Adrenal gland (tissue), 12 donors: ENCODE results near the gene MYEOV. TPM values are rescaled to one million over a fixed set of nuclear protein-coding genes. Genes with fewer than 3 reads are reported as not detected.

ENCODE experiments used
- DNase-seq, 7 donors: peaks; one replicate each; pipeline ENCODE4 v3.0.0-alpha.2; 2019 to 2020
- H3K27ac ChIP-seq, 5 donors: fragments of 200-600 bp; sonication (generic) in 4 of 5; 1 replicate in 3 of 5; 2 replicates in 2 of 5; pipeline versions ENCODE4 v1.5.1 to v1.8.0; 2016 to 2020; ENCODE audit warnings: mild to moderate bottlenecking in 1 of 5
- H3K27me3 ChIP-seq: fragments of 200-600 bp; 2 replicates; pipeline ENCODE4 v1.8.0; 2021
- H3K36me3 ChIP-seq, 2 donors: fragments of 200-600 bp; replicated peaks in 1 of 2; 1 replicate in 1 of 2; 2 replicates in 1 of 2; pipeline versions ENCODE4 v1.5.1 to v1.8.0; 2018 to 2022
- H3K4me1 ChIP-seq, 2 donors: fragments of 200-600 bp; replicated peaks in 1 of 2; 1 replicate in 1 of 2; 2 replicates in 1 of 2; pipeline versions ENCODE4 v1.5.1 to v1.8.0; 2018 to 2021
- H3K4me3 ChIP-seq, 4 donors: fragments of 200-600 bp; sonication (generic) in 3 of 4; one replicate each; pipeline ENCODE4 v1.5.1; 2016 to 2018
- H3K9me3 ChIP-seq, 3 donors: fragments of 200-600 bp; sonication (generic) in 1 of 3; replicated peaks in 1 of 3; 1 replicate in 2 of 3; 2 replicates in 1 of 3; pipeline versions ENCODE4 v1.5.1 to v1.8.0; 2016 to 2021
- CTCF ChIP-seq, 6 experiments: fragments of 450-650 bp in 4 of 6; fragments of 200-600 bp in 2 of 6; sonication (generic) in 1 of 6; IDR thresholded peaks; 1 replicate in 5 of 6; 2 replicates in 1 of 6; pipeline versions ENCODE4 v1.5.1 to v1.8.0; 2016 to 2021; ENCODE audit warnings: antibody characterized with exemption in 6 of 6, mild to moderate bottlenecking in 2 of 6, moderate library complexity in 1 of 6
- POLR2A ChIP-seq, 2 donors: fragments of 450-650 bp; IDR thresholded peaks; one replicate each; pipeline ENCODE4 v1.6.1; 2017; ENCODE audit warnings: antibody characterized with exemption in 2 of 2, mild to moderate bottlenecking in 2 of 2, moderate library complexity in 1 of 2
- WGBS, 4 donors: extraction: QIAGEN DNeasy Blood & Tissue Kit in 2 of 4; methylation state at CpG; one replicate each; pipeline versions ENCODE4 v1.1.5 to v1.1.7; 2013 to 2017; 5-methylcytosine and 5-hydroxymethylcytosine counted together
- intact Hi-C, 2 donors: fragments of 100-400 bp; cut with DNase I; formaldehyde crosslinking; loops; one replicate each; pipeline versions ENCODE4 v1.14.1 to v1.15.0; 2022 to 2023
- polyA plus RNA-seq, 3 donors: library from polyadenylated mRNA; stranded (reverse); fragments of 200-250 nt in 2 of 3; fragments of 350-450 nt in 1 of 3; fragmentation: Illumina TruSeq in 1 of 3; extraction: RNeasy Lipid Tissue Mini Kit (QIAGEN cat#74804) in 1 of 3; gene quantifications; one replicate each; pipeline ENCODE4 v1.2.3, GENCODE V29; 2013 to 2014
- total RNA-seq, 9 donors: library from RNA; depleted of rRNA in 4 of 9; stranded (reverse); fragments of >200 nt in 4 of 9; fragments of 120-200 nt in 1 of 9; fragmentation: NEBNext Ultra II Directional in 1 of 9; extraction: Animal tissue kit (Norgen Biotek cat#: 25700) in 1 of 9; gene quantifications; one replicate each; pipeline versions ENCODE4 v1.1.0 to v1.2.4, GENCODE V29; 2013 to 2023
- donor health status: healthy with polysubstance abuse.
- donor health status: Bipolar disorder and iron deficiency.
- donor health status: DM: yes; HTN: yes; CAD: no.
- donor health status: DM: no; HTN: no; CAD: no.
- donor health status: DM: no; HTN: no; CAD: no.
- donor health status: DM: yes; HTN: yes; CAD: no.

MYEOV gene
- total and polyA plus RNA-seq, 12 donors = 0.06 to 1.6 (median 0.32) TPM; not detected in 3

GRCh38 chr11:69259096-69259495 lies 34.9 kb upstream of the MYEOV start:
- no peak overlapping the region for H3K4me3 ChIP-seq
- no peak overlapping the region for H3K27ac ChIP-seq
- no peaks in the 10 kb centered on the region for H3K9me3 ChIP-seq
- no peaks in the 10 kb centered on the region for H3K4me1 ChIP-seq
- no peak for DNase-seq
- intact Hi-C loops = no loop called here
- 18 to 36% (median 31%) methylated on average over 2 of the region's 2 CpGs for WGBS, 4 donors
- H3K36me3 ChIP-seq = no peaks in the 10 kb centered on the region
- no peaks in the 10 kb centered on the region for H3K27me3 ChIP-seq
- TF ChIP-seq CTCF (IDR thresholded peaks at IDR 0.05) (no peak), POLR2A (IDR thresholded peaks at IDR 0.05) (no peak)

DNA sequence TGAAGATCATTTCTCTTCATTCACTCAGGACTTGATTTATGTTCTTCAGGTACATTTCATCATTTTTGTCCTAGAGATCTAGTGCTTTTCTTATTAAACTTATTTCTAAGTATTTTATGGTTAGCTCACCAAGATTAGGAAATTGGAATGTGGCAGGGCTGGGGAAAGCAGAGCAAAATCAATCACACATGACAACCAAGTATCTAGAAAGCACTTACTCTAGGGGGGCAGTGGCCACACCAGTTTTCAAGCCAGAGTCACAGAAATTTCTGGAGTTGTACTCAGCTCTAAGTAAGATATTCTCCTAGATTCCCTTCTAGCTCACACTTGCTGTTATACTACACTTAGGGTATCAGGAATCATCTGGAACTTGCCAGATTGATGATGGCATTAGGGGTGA lies 33.3 kb upstream of the MYEOV start:
- intact Hi-C loops = no loop called here
- DNase-seq = no peak
- Histone ChIP-seq H3K36me3 (no peaks in the 10 kb centered on the region), H3K9me3 (no peaks in the 10 kb centered on the region), H3K27me3 (no peaks in the 10 kb centered on the region), H3K4me1 (no peaks in the 10 kb centered on the region), H3K27ac (no peak overlapping the region), H3K4me3 (no peak overlapping the region)
- TF ChIP-seq POLR2A (IDR thresholded peaks at IDR 0.05) = no peak
- no peak for TF ChIP-seq CTCF (IDR thresholded peaks at IDR 0.05)

GRCh38 chr11:69261116-69261515 lies 32.8 kb upstream of the MYEOV start:
- TF ChIP-seq POLR2A (IDR thresholded peaks at IDR 0.05) (no peak), CTCF (IDR thresholded peaks at IDR 0.05) (no peak)
- H3K36me3 ChIP-seq = no peaks in the 10 kb centered on the region
- WGBS, 4 donors = 78 to 92% (median 88%) methylated on average over 3 of the region's 3 CpGs
- no peaks in the 10 kb centered on the region for H3K4me1 ChIP-seq
- no peak overlapping the region for H3K4me3 ChIP-seq
- no peak overlapping the region for H3K27ac ChIP-seq
- H3K9me3 ChIP-seq = no peaks in the 10 kb centered on the region
- intact Hi-C loops = no loop called here
- no peak for DNase-seq
- no peaks in the 10 kb centered on the region for H3K27me3 ChIP-seq

GRCh38 chr11:69262918-69263735 lies 30.8 kb upstream of the MYEOV start:
- no peaks in the 10 kb centered on the region for H3K27me3 ChIP-seq

More at GRCh38 chr11:69262918-69263735, 30.8 kb upstream of the MYEOV start:
- H3K36me3 ChIP-seq = no peaks in the 10 kb centered on the region
- WGBS, 4 donors = 69 to 81% (median 79%) methylated on average over 7 to 8 of the region's 8 CpGs
- H3K27ac ChIP-seq = no peak overlapping the region
- DNase-seq = no peak
- no peak overlapping the region for H3K4me3 ChIP-seq
- intact Hi-C loops = no loop called here
- H3K9me3 ChIP-seq = no peaks in the 10 kb centered on the region
- TF ChIP-seq POLR2A (IDR thresholded peaks at IDR 0.05) (no peak), CTCF (IDR thresholded peaks at IDR 0.05) (no peak)
- H3K4me1 ChIP-seq = peaks cover 0 to 7% of the 10 kb centered on the region in 2 donors
